ENCODE results near the gene MTR.

GRCh38 chr1:236748268-236748870, 46.7 kb upstream of the MTR start:
- TF ChIP-seq, protein P1, sequence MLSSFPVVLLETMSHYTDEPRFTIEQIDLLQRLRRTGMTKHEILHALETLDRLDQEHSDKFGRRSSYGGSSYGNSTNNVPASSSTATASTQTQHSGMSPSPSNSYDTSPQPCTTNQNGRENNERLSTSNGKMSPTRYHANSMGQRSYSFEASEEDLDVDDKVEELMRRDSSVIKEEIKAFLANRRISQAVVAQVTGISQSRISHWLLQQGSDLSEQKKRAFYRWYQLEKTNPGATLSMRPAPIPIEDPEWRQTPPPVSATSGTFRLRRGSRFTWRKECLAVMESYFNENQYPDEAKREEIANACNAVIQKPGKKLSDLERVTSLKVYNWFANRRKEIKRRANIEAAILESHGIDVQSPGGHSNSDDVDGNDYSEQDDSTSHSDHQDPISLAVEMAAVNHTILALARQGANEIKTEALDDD (IDR thresholded peaks at IDR 0.05), result no peak
- peak; percentile 6 to 28 (median 22); a peak in 2 of 6 replicates for TF ChIP-seq CTCF (IDR thresholded peaks at IDR 0.05 in 2 of 3, conservative IDR thresholded peaks at IDR 0.05 in 1 of 3; ENCODE audit: insufficient read depth in 2 of 3, low read depth in 1 of 3, low read length in 3 of 3)
- TF ChIP-seq ZNF384 (IDR thresholded peaks at IDR 0.05; ENCODE audit: low read depth, low read length), result no peak

All from K562 (cell line).